HepG2 (cell line): ENCODE measurements around the gene SIX4. TPM values are rescaled to one million over a fixed set of nuclear protein-coding genes. Genes with fewer than 3 reads are reported as not detected.

Experiments used
- ATAC-seq: fragments of 200-7000 bp; cut with Tn5 transposase; 3 replicates; pipeline ENCODE4 v1.9.1; 2020; ENCODE audit warnings: mild to moderate bottlenecking, moderate library complexity
- BruUV-seq: library from RNA; stranded (reverse); fragments of 400-500 nt; replicated peaks from 2 replicates; lab custom pipeline; 2021; lab: Mats Ljungman, UMichigan
- CTCF ChIA-PET: fragments of 300-600 bp; formaldehyde crosslinking; extraction: SDS; loops from one replicate; lab custom pipeline; 2021; ENCODE audit warnings: low total read pairs, inconsistent platforms, low intra/inter-chr PET ratio; lab: Yijun Ruan, JAX
- POLR2A ChIA-PET: fragments of 350-600 bp; sonication (Branson Sonifier 250); formaldehyde crosslinking; loops from one replicate; lab custom pipeline; 2020; ENCODE audit warnings: antibody characterized with exemption, inconsistent platforms; lab: Yijun Ruan, JAX
- DNase-seq: peaks from one replicate; pipeline ENCODE4 v3.0.0-alpha.2; 2015; ENCODE audit warnings: low spot score
- FAIRE-seq: peaks from 3 replicates; lab custom pipeline; 2011; peaks lifted over from hg19 to GRCh38; lab: Jason Lieb, UNC
- H2AFZ ChIP-seq: one replicate; pipeline ENCODE4 v1.6.1; 2011; ENCODE audit warnings: low read length, inconsistent platforms
- H3K27ac ChIP-seq: fragments of 300-600 bp; 3 replicates; pipeline ENCODE4 v1.8.0; 2011; ENCODE audit warnings: mixed run types, mild to moderate bottlenecking, mixed read lengths, low read length, inconsistent platforms; ENCODE audit not compliant: insufficient read depth; ENCODE audit errors: extremely low read length
- H3K27me3 ChIP-seq, 2 experiments: fragments of 200-600 bp in 1 of 2; 2 replicates in 1 of 2; 3 replicates in 1 of 2; pipeline versions ENCODE4 v1.6.0 to v1.8.0; 2011; ENCODE audit warnings: low read length in 2 of 2, mild to moderate bottlenecking in 2 of 2, moderate library complexity in 2 of 2, inconsistent platforms in 1 of 2; ENCODE audit not compliant: insufficient read depth in 2 of 2, control insufficient read depth in 1 of 2
- H3K36me3 ChIP-seq, 2 experiments: fragments of 200-600 bp in 1 of 2; replicated peaks in 1 of 2; 2 replicates in 1 of 2; 3 replicates in 1 of 2; pipeline versions ENCODE4 v1.5.1 to v1.8.0; 2011; ENCODE audit warnings: low read length in 2 of 2, inconsistent platforms in 1 of 2; ENCODE audit not compliant: insufficient read depth in 2 of 2, control insufficient read depth in 1 of 2
- H3K4me1 ChIP-seq: 2 replicates; pipeline ENCODE4 v1.5.1; 2012; ENCODE audit warnings: low read length, inconsistent platforms; ENCODE audit not compliant: insufficient read depth
- H3K4me2 ChIP-seq: 2 replicates; pipeline ENCODE4 v1.6.0; 2011; ENCODE audit warnings: low read depth, low read length, inconsistent platforms
- H3K4me3 ChIP-seq, 3 experiments: fragments of 200-600 bp in 1 of 3; sonication (generic), shearing (Covaris generic) in 1 of 3; replicated peaks in 1 of 3; 2 replicates each; pipeline ENCODE4 v1.5.1; 2011 to 2016; ENCODE audit warnings: low read length in 3 of 3, inconsistent platforms in 2 of 3, low read depth in 2 of 3, mild to moderate bottlenecking in 2 of 3, control low read depth in 1 of 3, mixed read lengths in 1 of 3; ENCODE audit not compliant: insufficient read depth in 1 of 3
- H3K79me2 ChIP-seq: one replicate; pipeline ENCODE4 v1.6.1; 2011; ENCODE audit warnings: low read length, inconsistent platforms; ENCODE audit not compliant: insufficient read depth
- H3K9ac ChIP-seq: 2 replicates; pipeline ENCODE4 v1.6.0; 2011; ENCODE audit warnings: mild to moderate bottlenecking, low read depth, low read length, inconsistent platforms; ENCODE audit not compliant: insufficient read depth
- H3K9me3 ChIP-seq: 2 replicates; pipeline ENCODE4 v1.5.1; 2012; ENCODE audit warnings: mild to moderate bottlenecking, low read length
- H4K20me1 ChIP-seq: 2 replicates; pipeline ENCODE4 v1.6.0; 2011; ENCODE audit warnings: inconsistent platforms, mild to moderate bottlenecking, low read length, moderate library complexity; ENCODE audit not compliant: insufficient read depth
- CBX2 ChIP-seq, 2 experiments: fragments of 200-600 bp in 1 of 2; sonication (generic); formaldehyde crosslinking in 1 of 2; IDR thresholded peaks; 2 replicates each; pipeline versions ENCODE4 v1.7.0 to v1.8.1; 2018 to 2022; ENCODE audit warnings: low read depth in 2 of 2, low read length in 1 of 2, mild to moderate bottlenecking in 1 of 2, missing genetic modification reagents in 1 of 2
- CC2D1A ChIP-seq: sonication (generic); formaldehyde crosslinking; IDR thresholded peaks from 2 replicates; pipeline ENCODE4 v1.8.1; 2023; ENCODE audit warnings: mild to moderate bottlenecking, missing genetic modification reagents
- CCDC6 ChIP-seq: sonication (generic); formaldehyde crosslinking; IDR thresholded peaks from 2 replicates; pipeline ENCODE4 v1.8.1; 2022; ENCODE audit warnings: mild to moderate bottlenecking, missing genetic modification reagents, moderate library complexity
- GFI1 ChIP-seq: sonication (generic); formaldehyde crosslinking; IDR thresholded peaks from 2 replicates; pipeline ENCODE4 v1.5.0; 2020; ENCODE audit warnings: missing genetic modification reagents, mild to moderate bottlenecking, borderline replicate concordance
- HOXD1 ChIP-seq: sonication (generic); formaldehyde crosslinking; IDR thresholded peaks from 2 replicates; pipeline ENCODE4 v1.5.0; 2020; ENCODE audit warnings: missing genetic modification reagents
- KDM4B ChIP-seq: sonication (generic); formaldehyde crosslinking; IDR thresholded peaks from 2 replicates; pipeline ENCODE4 v1.4.0; 2020; ENCODE audit warnings: missing genetic modification reagents
- NFE2 ChIP-seq: sonication (generic); formaldehyde crosslinking; IDR thresholded peaks from 2 replicates; pipeline ENCODE4 v1.4.0; 2020; ENCODE audit warnings: missing genetic modification reagents
- NR2F1 ChIP-seq, 2 experiments: fragments of 450-650 bp in 1 of 2; formaldehyde crosslinking in 1 of 2; IDR thresholded peaks; 2 replicates each; pipeline versions ENCODE4 v1.5.0 to v1.6.1; 2016 to 2020; ENCODE audit warnings: mild to moderate bottlenecking in 1 of 2, missing compliant biosample characterization in 1 of 2, missing genetic modification reagents in 1 of 2, moderate library complexity in 1 of 2
- SKI ChIP-seq: fragments of 450-650 bp; IDR thresholded peaks from one replicate; pipeline ENCODE4 v1.6.1; 2018; ENCODE audit warnings: mild to moderate bottlenecking; ENCODE audit not compliant: partially characterized antibody
- SOX13 ChIP-seq, 3 experiments: fragments of 450-650 bp in 1 of 3; sonication (generic) in 1 of 3; formaldehyde crosslinking in 1 of 3; IDR thresholded peaks in 2 of 3; conservative IDR thresholded peaks in 1 of 3; 2 replicates each; pipeline versions ENCODE4 v1.5.0 to v1.6.1; 2016 to 2020; ENCODE audit warnings: antibody characterized with exemption in 1 of 3, mild to moderate bottlenecking in 1 of 3, missing compliant biosample characterization in 1 of 3, missing genetic modification reagents in 1 of 3, moderate library complexity in 1 of 3
- ZMAT5 ChIP-seq: sonication (generic); formaldehyde crosslinking; IDR thresholded peaks from 2 replicates; pipeline ENCODE4 v1.5.0; 2020; ENCODE audit warnings: mild to moderate bottlenecking, low read depth, missing genetic modification reagents, borderline replicate concordance
- ZMYM3 ChIP-seq: sonication (generic); formaldehyde crosslinking; IDR thresholded peaks from 2 replicates; pipeline ENCODE4 v1.5.1; 2020; ENCODE audit warnings: mild to moderate bottlenecking, missing genetic modification reagents
- ZNF136 ChIP-seq: sonication (generic); formaldehyde crosslinking; IDR thresholded peaks from 2 replicates; pipeline ENCODE4 v1.8.1; 2022; ENCODE audit warnings: low read depth, mild to moderate bottlenecking, moderate library complexity, missing genetic modification reagents
- ZNF180 ChIP-seq: sonication (generic); formaldehyde crosslinking; IDR thresholded peaks from 2 replicates; pipeline ENCODE4 v1.4.0; 2020; ENCODE audit warnings: low read depth, missing genetic modification reagents, borderline replicate concordance
- ZNF557 ChIP-seq: sonication (generic); formaldehyde crosslinking; IDR thresholded peaks from 2 replicates; pipeline ENCODE4 v1.4.0; 2020; ENCODE audit warnings: missing genetic modification reagents
- ZNF616 ChIP-seq: sonication (generic); formaldehyde crosslinking; IDR thresholded peaks from 2 replicates; pipeline ENCODE4 v1.5.0; 2020; ENCODE audit warnings: low read depth, mild to moderate bottlenecking, missing genetic modification reagents
- ZNF776 ChIP-seq: sonication (generic); formaldehyde crosslinking; IDR thresholded peaks from 2 replicates; pipeline ENCODE4 v1.4.0; 2020; ENCODE audit warnings: mild to moderate bottlenecking, missing genetic modification reagents
- ZNF891 ChIP-seq: sonication (generic); formaldehyde crosslinking; IDR thresholded peaks from 2 replicates; pipeline ENCODE4 v1.5.0; 2020; ENCODE audit warnings: mild to moderate bottlenecking, missing genetic modification reagents
- ZSCAN12 ChIP-seq: sonication (generic); formaldehyde crosslinking; IDR thresholded peaks from 2 replicates; pipeline ENCODE4 v1.9.0; 2021; ENCODE audit warnings: mild to moderate bottlenecking, missing genetic modification reagents
- WGBS: methylation state at CpG from one replicate; pipeline ENCODE4 v1.1.6; 2017; ENCODE audit warnings: low lambda C conversion rate; 5-methylcytosine and 5-hydroxymethylcytosine counted together
- in situ Hi-C: cut with HindIII; loops from 2 replicates; pipeline ENCODE4 v1.10.0; 2017; ENCODE audit warnings: low pct_unique_long_range_greater_than_20kb; ENCODE audit not compliant: extremely low pct_ligation_motif_present
- intact Hi-C: fragments of 100-400 bp; cut with micrococcal nuclease; formaldehyde crosslinking; loops from one replicate; pipeline ENCODE4 v1.10.0; 2022; ENCODE audit not compliant: unreplicated experiment
- polyA plus RNA-seq, 8 experiments: library from polyadenylated mRNA; depleted of rRNA in 3 of 8; stranded (reverse) in 7 of 8; unstranded in 1 of 8; fragments of >200 nt; fragmentation: Illumina TruSeq in 4 of 8; extraction: Trizol in 4 of 8; gene quantifications; 2 replicates each; pipeline versions ENCODE4 v1.2.1 to v1.2.3, GENCODE V29; 2011 to 2016; ENCODE audit warnings: low read depth in 4 of 8, missing spikeins in 1 of 8, mixed read lengths in 1 of 8; ENCODE audit not compliant: insufficient read depth in 1 of 8
- total RNA-seq, 5 experiments: library from RNA; depleted of rRNA; stranded (reverse); fragments of >200 nt; fragmentation: Illumina TruSeq; extraction: Trizol; gene quantifications; 2 replicates each; pipeline ENCODE4 v1.2.3, GENCODE V29; 2016; ENCODE audit warnings: low read depth in 1 of 5
- TF ChIP-seq, protein P1 (sequence below): sonication (generic); formaldehyde crosslinking; IDR thresholded peaks from 2 replicates; pipeline ENCODE4 v1.4.0; 2020; ENCODE audit warnings: low read depth, mild to moderate bottlenecking, missing genetic modification reagents

The SIX4 gene
- total and polyA plus RNA-seq, 2 of the 13 experiments (the other 11 are each of a cell fraction or from before 2014, with no cell fraction given) = 5.0 to 6.0 TPM

- TF ChIP-seq CBX2 (IDR thresholded peaks at IDR 0.05; ENCODE audit: low read depth, low read length) (no peak), CBX2 (CRISPR knock-in tag; IDR thresholded peaks at IDR 0.05; ENCODE audit: low read depth) (no peak), ZNF136 (peak; percentile 40; the same call in 1 of the 2 replicates), NFE2 (no peak), NR2F1 (CRISPR knock-in tag; IDR thresholded peaks at IDR 0.05) (no peak), ZMYM3 (CRISPR knock-in tag) (no peak)
- Histone ChIP-seq H3K79me2 (no peaks in the 10 kb centered on the region), H3K9ac (no peak overlapping the region), H3K4me2 (no peak overlapping the region), H3K27me3 (no peaks in the 10 kb centered on the region), H3K36me3 (no peaks in the 10 kb centered on the region), H3K4me1 (no peaks in the 10 kb centered on the region), H3K4me3 (no peak overlapping the region), H3K9me3 (peaks cover 29% of the 10 kb centered on the region), H4K20me1 (no peaks in the 10 kb centered on the region), H3K27ac (no peak overlapping the region), H2AFZ (no peak overlapping the region)
- in situ Hi-C loops = no loop called here
- FAIRE-seq = no peak
- BruUV-seq = no TSS peak
- intact Hi-C loops = no loop called here
- DNase-seq = no peak
- 72% methylated on average over 3 of the region's 3 CpGs for WGBS
- POLR2A ChIA-PET = no interaction called here
- no peak for ATAC-seq
- CTCF ChIA-PET = no interaction called here
Measured at GRCh38 chr14:60700598-60700997, 23.6 kb downstream of the SIX4 start.

- Histone ChIP-seq H3K27ac (no peak overlapping the region), H3K9me3 (peaks cover 17% of the 10 kb centered on the region), H2AFZ (no peak overlapping the region), H3K4me3 (no peak overlapping the region), H3K4me1 (peaks cover 37% of the 10 kb centered on the region), H3K27me3 (no peaks in the 10 kb centered on the region), H3K36me3 (no peaks in the 10 kb centered on the region), H3K9ac (no peak overlapping the region), H3K79me2 (no peaks in the 10 kb centered on the region), H3K4me2 (no peak overlapping the region), H4K20me1 (no peaks in the 10 kb centered on the region)
- in situ Hi-C loops = no loop called here
- no TSS peak for BruUV-seq
- ChIA-PET CTCF (no interaction called here), POLR2A (no interaction called here)
- no peak for ATAC-seq
- intact Hi-C loops = no loop called here
- no peak for TF ChIP-seq ZNF180 (CRISPR knock-in tag)
- no peak for TF ChIP-seq CCDC6 (CRISPR knock-in tag)
- no peak for TF ChIP-seq ZNF776 (CRISPR knock-in tag)
- TF ChIP-seq SOX13 (IDR thresholded peaks at IDR 0.05) = no peak
- no peak for TF ChIP-seq SOX13 (CRISPR knock-in tag; conservative IDR thresholded peaks at IDR 0.05 in 1 of 2, IDR thresholded peaks at IDR 0.05 in 1 of 2)
- no peak for TF ChIP-seq ZNF616 (CRISPR knock-in tag)
- TF ChIP-seq CC2D1A (CRISPR knock-in tag) = no peak
- TF ChIP-seq, protein P1, sequence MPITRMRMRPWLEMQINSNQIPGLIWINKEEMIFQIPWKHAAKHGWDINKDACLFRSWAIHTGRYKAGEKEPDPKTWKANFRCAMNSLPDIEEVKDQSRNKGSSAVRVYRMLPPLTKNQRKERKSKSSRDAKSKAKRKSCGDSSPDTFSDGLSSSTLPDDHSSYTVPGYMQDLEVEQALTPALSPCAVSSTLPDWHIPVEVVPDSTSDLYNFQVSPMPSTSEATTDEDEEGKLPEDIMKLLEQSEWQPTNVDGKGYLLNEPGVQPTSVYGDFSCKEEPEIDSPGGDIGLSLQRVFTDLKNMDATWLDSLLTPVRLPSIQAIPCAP (CRISPR knock-in tag) = no peak
- no peak for TF ChIP-seq HOXD1 (CRISPR knock-in tag)
- TF ChIP-seq GFI1 = no peak
- TF ChIP-seq SKI = no peak
- no peak for TF ChIP-seq ZNF891 (CRISPR knock-in tag)
- no peak for TF ChIP-seq ZMAT5
- TF ChIP-seq KDM4B = no peak
- no peak for TF ChIP-seq ZNF557 (CRISPR knock-in tag)
- no peak for TF ChIP-seq ZSCAN12 (CRISPR knock-in tag)
- 66% methylated on average over 4 of the region's 4 CpGs for WGBS
- no peak for DNase-seq
- no peak for FAIRE-seq
Measured at GRCh38 chr14:60695327-60695726, 28.8 kb downstream of the SIX4 start.
